Mesothelial cell of epicardium (in vitro differentiated cells): ENCODE data around the gene PAEP. TPM values are rescaled to one million over a fixed set of nuclear protein-coding genes. Genes with fewer than 3 reads are reported as not detected.

Experiments
- DNase-seq, 2 experiments: peaks; one replicate each; pipeline ENCODE4 v3.0.0; 2021; ENCODE audit warnings: low spot score in 2 of 2; ENCODE audit not compliant: unreplicated experiment in 2 of 2
- H3K27ac Mint-ChIP-seq: 2 replicates; pipeline ENCODE4 v1.8.0; 2021; ENCODE audit warnings: mixed read lengths
- H3K27me3 Mint-ChIP-seq: 2 replicates; pipeline ENCODE4 v1.8.0; 2021; ENCODE audit warnings: low read depth, mixed read lengths
- H3K36me3 Mint-ChIP-seq: 2 replicates; pipeline ENCODE4 v1.8.0; 2021; ENCODE audit warnings: mixed read lengths
- H3K4me1 Mint-ChIP-seq: 2 replicates; pipeline ENCODE4 v1.8.0; 2021; ENCODE audit warnings: mixed read lengths
- H3K4me3 Mint-ChIP-seq: 2 replicates; pipeline ENCODE4 v1.8.0; 2021; ENCODE audit warnings: mild to moderate bottlenecking, moderate library complexity, mixed read lengths
- H3K9me3 Mint-ChIP-seq: 2 replicates; pipeline ENCODE4 v1.8.0; 2021; ENCODE audit warnings: mixed read lengths
- total RNA-seq: library from RNA; stranded (reverse); gene quantifications from 3 replicates; pipeline ENCODE4 v1.2.1, GENCODE V29; 2021
- TF ChIP-seq, protein P1 (sequence below): fragments of 200-600 bp; sonication (generic); IDR thresholded peaks from one replicate; pipeline ENCODE4 v1.5.0; 2021; ENCODE audit warnings: antibody characterized with exemption; ENCODE audit not compliant: unreplicated experiment

PAEP gene
- total RNA-seq, 1 donor from 2014 or later: not detected

GRCh38 chr9:135596211-135596610, 34.7 kb downstream of the PAEP start:
- Mint-ChIP-seq H3K27me3 (peaks cover 19% of the 10 kb centered on the region), H3K27ac (no peak overlapping the region), H3K9me3 (peaks cover 14% of the 10 kb centered on the region), H3K4me3 (no peak overlapping the region), H3K4me1 (no peaks in the 10 kb centered on the region), H3K36me3 (no peaks in the 10 kb centered on the region)
- peak in 1 of 2 experiments; percentile 9 for DNase-seq
- TF ChIP-seq, protein P1, sequence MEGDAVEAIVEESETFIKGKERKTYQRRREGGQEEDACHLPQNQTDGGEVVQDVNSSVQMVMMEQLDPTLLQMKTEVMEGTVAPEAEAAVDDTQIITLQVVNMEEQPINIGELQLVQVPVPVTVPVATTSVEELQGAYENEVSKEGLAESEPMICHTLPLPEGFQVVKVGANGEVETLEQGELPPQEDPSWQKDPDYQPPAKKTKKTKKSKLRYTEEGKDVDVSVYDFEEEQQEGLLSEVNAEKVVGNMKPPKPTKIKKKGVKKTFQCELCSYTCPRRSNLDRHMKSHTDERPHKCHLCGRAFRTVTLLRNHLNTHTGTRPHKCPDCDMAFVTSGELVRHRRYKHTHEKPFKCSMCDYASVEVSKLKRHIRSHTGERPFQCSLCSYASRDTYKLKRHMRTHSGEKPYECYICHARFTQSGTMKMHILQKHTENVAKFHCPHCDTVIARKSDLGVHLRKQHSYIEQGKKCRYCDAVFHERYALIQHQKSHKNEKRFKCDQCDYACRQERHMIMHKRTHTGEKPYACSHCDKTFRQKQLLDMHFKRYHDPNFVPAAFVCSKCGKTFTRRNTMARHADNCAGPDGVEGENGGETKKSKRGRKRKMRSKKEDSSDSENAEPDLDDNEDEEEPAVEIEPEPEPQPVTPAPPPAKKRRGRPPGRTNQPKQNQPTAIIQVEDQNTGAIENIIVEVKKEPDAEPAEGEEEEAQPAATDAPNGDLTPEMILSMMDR: no peak

GRCh38 chr9:135600296-135600817, 38.8 kb downstream of the PAEP start:
- no peak for DNase-seq
- H3K27me3 Mint-ChIP-seq: peaks cover 21% of the 10 kb centered on the region
- H3K4me3 Mint-ChIP-seq: no peak overlapping the region
- peaks cover 9% of the 10 kb centered on the region for H3K9me3 Mint-ChIP-seq
- no peaks in the 10 kb centered on the region for H3K4me1 Mint-ChIP-seq
- H3K36me3 Mint-ChIP-seq: no peaks in the 10 kb centered on the region
- TF ChIP-seq, protein P1: no peak
- H3K27ac Mint-ChIP-seq: no peak overlapping the region

GRCh38 chr9:135601988-135602387, 40.4 kb downstream of the PAEP start:
- no peak for DNase-seq
- no peaks in the 10 kb centered on the region for H3K4me1 Mint-ChIP-seq
- H3K27me3 Mint-ChIP-seq: peaks cover 21% of the 10 kb centered on the region
- TF ChIP-seq, protein P1: no peak
- H3K9me3 Mint-ChIP-seq: no peaks in the 10 kb centered on the region
- no peaks in the 10 kb centered on the region for H3K36me3 Mint-ChIP-seq
- no peak overlapping the region for H3K27ac Mint-ChIP-seq
- H3K4me3 Mint-ChIP-seq: no peak overlapping the region

GRCh38 chr9:135602789-135603481, 41.4 kb downstream of the PAEP start:
- H3K4me3 Mint-ChIP-seq: no peak overlapping the region
- H3K27ac Mint-ChIP-seq: no peak overlapping the region
- no peaks in the 10 kb centered on the region for H3K36me3 Mint-ChIP-seq
- H3K4me1 Mint-ChIP-seq: no peaks in the 10 kb centered on the region
- H3K27me3 Mint-ChIP-seq: peaks cover 21% of the 10 kb centered on the region
- TF ChIP-seq, protein P1: peak; percentile 99
- peak; percentile 24 to 61 for DNase-seq
- H3K9me3 Mint-ChIP-seq: no peaks in the 10 kb centered on the region

DNA sequence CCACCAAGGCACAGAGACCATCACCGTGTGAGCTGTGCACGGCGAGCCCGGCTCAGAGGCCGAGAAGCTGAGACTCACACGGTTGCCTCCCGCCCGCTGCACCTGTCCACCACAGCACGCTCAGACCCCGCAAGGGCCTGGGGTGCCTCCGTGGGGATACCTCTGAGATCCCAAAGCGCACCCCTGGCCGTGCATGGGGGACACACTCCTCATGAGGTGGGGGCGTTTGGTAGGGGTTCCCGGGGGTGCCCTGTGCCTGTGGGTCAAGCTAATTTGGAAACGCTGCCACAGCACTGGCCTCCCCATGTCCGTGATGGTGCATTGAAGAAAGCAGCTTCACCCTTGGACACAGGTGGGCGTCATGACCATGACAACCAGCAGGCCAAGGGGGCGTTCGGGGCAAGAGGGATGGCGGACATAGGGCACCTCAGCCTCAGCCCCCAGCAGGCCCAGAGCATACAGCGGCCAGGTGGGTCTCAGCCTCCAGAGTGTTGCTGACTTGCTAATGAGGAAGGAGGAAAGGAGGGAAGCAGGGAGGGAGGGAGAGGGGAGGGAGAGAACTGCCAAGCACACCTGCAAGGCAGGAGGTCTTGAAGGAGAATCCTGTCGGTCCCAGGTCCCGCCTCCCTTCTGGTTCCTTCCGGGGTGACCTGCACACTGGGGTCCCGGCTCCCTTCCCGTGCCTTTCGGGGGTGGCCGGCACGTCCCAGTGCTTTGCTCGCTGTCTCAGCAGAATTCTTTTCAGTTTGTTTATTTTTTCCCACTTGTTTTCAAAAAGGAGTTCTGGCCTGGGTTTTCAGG, 43.1 kb downstream of the PAEP start:
- Mint-ChIP-seq H3K27me3 (peaks cover 11% of the 10 kb centered on the region), H3K9me3 (no peaks in the 10 kb centered on the region), H3K27ac (no peak overlapping the region), H3K4me1 (no peaks in the 10 kb centered on the region), H3K4me3 (no peak overlapping the region), H3K36me3 (no peaks in the 10 kb centered on the region)
- TF ChIP-seq, protein P1: no peak
- DNase-seq: peak; percentile 20 to 38
